ENCODE results near the gene CAPN10. TPM values are rescaled to one million over a fixed set of nuclear protein-coding genes. Genes with fewer than 3 reads are reported as not detected.
"Not testable (repeated sequence)": the region's sequence is repeated elsewhere in the genome, so short reads cannot be mapped to it uniquely, and the experiment has no call there.

The CAPN10 gene
- total RNA-seq, 4 donors from 2014 or later = 28.0 to 66.3 (median 54.8) TPM

DNA sequence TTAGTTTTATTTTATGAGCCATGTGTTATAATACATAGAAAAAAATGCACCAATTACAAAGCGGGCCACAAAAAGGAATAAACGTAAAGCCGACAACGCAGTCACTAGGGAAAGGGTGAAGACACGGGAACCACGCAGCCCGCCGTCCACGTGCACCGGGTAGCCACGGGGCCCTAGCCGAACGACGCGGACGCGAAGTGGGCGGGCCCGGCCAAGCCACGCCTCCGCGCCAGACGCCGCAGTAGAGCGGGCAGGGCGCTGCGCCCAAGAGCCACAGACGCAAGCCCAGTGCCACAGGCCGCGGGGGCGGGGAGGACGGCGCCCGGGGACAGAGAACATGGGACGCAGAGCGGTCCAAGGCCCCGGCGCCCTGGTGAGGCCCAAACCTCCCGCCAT, 26.5 kb upstream of the CAPN10 start, which contains the start of gene DUSP28:
Gene DUSP28, plus strand, starts transcription at position 274 of the 396 bp plus-strand sequence. CDS start 328 bp downstream, outside the sequence.
- TF ChIP-seq EP300 (IDR thresholded peaks at IDR 0.05) (peak; percentile 11 to 94), POLR2A (IDR thresholded peaks at IDR 0.05) (peak; percentile 80 to 85)
- TF ChIP-seq, protein P1, sequence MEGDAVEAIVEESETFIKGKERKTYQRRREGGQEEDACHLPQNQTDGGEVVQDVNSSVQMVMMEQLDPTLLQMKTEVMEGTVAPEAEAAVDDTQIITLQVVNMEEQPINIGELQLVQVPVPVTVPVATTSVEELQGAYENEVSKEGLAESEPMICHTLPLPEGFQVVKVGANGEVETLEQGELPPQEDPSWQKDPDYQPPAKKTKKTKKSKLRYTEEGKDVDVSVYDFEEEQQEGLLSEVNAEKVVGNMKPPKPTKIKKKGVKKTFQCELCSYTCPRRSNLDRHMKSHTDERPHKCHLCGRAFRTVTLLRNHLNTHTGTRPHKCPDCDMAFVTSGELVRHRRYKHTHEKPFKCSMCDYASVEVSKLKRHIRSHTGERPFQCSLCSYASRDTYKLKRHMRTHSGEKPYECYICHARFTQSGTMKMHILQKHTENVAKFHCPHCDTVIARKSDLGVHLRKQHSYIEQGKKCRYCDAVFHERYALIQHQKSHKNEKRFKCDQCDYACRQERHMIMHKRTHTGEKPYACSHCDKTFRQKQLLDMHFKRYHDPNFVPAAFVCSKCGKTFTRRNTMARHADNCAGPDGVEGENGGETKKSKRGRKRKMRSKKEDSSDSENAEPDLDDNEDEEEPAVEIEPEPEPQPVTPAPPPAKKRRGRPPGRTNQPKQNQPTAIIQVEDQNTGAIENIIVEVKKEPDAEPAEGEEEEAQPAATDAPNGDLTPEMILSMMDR (IDR thresholded peaks at IDR 0.05) = no peak
- 1% methylated on average over 24 to 39 of the region's 39 CpGs for WGBS, 2 donors
- peaks cover 0 to 3% (median 0%) of the 10 kb centered on the region in 3 donors for H3K36me3 ChIP-seq
- no peaks in the 10 kb centered on the region for H3K27me3 ChIP-seq
- H3K27ac ChIP-seq = peak within 1 kb of the TSS; percentile 100
- H3K9me3 ChIP-seq = no peaks in the 10 kb centered on the region
- peak within 1 kb of the TSS; percentile 83 to 100 (median 94) for H3K4me3 ChIP-seq
- peaks cover 0 to 74% (median 42%) of the 10 kb centered on the region in 4 donors for H3K4me1 ChIP-seq
- DNase-seq (ENCODE audit: low spot score in 2 of 2) = peak; percentile 80 to 82

- H3K4me1 ChIP-seq = peaks cover 0 to 80% (median 47%) of the 10 kb centered on the region in 4 donors
- H3K4me3 ChIP-seq = peak overlapping the region; percentile 83 to 100 (median 94)
- peak; percentile 100 for DNase-seq (ENCODE audit: low spot score in 2 of 2)
- H3K36me3 ChIP-seq = no peaks in the 10 kb centered on the region
- WGBS, 2 donors = 1 to 3% methylated on average over 5 to 55 of the region's 101 CpGs
- no peaks in the 10 kb centered on the region for H3K9me3 ChIP-seq
- no peaks in the 10 kb centered on the region for H3K27me3 ChIP-seq
- peak overlapping the region; percentile 100 for H3K27ac ChIP-seq
- TF ChIP-seq, protein P1 (IDR thresholded peaks at IDR 0.05) = peak in 2 of 5 experiments; percentile 28 to 35
- TF ChIP-seq POLR2A (IDR thresholded peaks at IDR 0.05) = peak; percentile 59 to 81
- TF ChIP-seq EP300 (IDR thresholded peaks at IDR 0.05) = peak; percentile 29 to 84
These were observed 25.8 kb upstream of the CAPN10 start for GRCh38 chr2:240560480-240561324.

DNA sequence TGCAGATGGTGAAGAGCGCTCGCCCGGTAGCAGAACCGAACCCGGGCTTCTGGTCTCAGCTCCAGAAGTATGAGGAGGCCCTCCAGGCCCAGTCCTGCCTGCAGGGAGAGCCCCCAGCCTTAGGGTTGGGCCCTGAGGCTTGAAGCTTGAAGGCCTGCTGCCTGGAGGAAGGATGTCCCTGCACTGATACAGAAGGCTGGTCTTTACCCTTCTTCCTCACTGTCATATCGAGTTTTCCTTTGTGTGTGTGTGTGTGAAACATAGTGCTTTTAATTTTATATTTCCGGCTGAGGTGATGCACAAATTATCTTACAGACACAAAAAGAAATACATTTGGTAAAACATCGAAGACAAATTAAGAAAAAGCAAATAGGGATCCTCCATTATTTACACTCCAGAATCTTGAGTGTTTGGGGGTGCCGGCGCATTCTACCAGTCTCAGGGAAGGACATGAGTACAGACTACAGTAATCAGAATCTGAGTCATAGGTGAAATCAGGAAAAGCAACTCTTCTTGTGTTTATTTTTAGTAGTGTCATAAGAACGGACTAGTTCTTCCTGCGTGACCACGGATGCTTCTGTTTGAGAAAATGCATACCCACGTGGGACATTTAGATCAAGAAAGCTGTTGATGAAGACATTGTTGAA, 25.1 kb upstream of the CAPN10 start:
- no peak for DNase-seq (ENCODE audit: low spot score in 2 of 2)
- Histone ChIP-seq H3K4me3 (peak overlapping the region; percentile 49 to 100 (median 87)), H3K4me1 (peaks cover 0 to 87% (median 53%) of the 10 kb centered on the region in 4 donors), H3K27me3 (no peaks in the 10 kb centered on the region), H3K36me3 (no peaks in the 10 kb centered on the region), H3K9me3 (no peaks in the 10 kb centered on the region), H3K27ac (peak overlapping the region; percentile 9 to 100 (median 100))
- TF ChIP-seq, protein P1 (IDR thresholded peaks at IDR 0.05) = peak in 3 of 5 experiments; percentile 3 to 64 (median 61)
- TF ChIP-seq POLR2A (IDR thresholded peaks at IDR 0.05) = no peak
- TF ChIP-seq EP300 (IDR thresholded peaks at IDR 0.05) = no peak
- 44 to 48% methylated on average over 9 to 10 of the region's 14 CpGs for WGBS, 2 donors

GRCh38 chr2:240563231-240563630, 23.3 kb upstream of the CAPN10 start:
- not testable (repeated sequence) for H3K27me3 ChIP-seq; H3K4me3 ChIP-seq; H3K27ac ChIP-seq; H3K9me3 ChIP-seq; H3K36me3 ChIP-seq; DNase-seq (ENCODE audit: low spot score in 2 of 2)
- peaks cover 5 to 83% (median 50%) of the 10 kb centered on the region in 4 donors for H3K4me1 ChIP-seq
- WGBS, 2 donors = 92 to 96% methylated on average over 17 of the region's 17 CpGs

DNA sequence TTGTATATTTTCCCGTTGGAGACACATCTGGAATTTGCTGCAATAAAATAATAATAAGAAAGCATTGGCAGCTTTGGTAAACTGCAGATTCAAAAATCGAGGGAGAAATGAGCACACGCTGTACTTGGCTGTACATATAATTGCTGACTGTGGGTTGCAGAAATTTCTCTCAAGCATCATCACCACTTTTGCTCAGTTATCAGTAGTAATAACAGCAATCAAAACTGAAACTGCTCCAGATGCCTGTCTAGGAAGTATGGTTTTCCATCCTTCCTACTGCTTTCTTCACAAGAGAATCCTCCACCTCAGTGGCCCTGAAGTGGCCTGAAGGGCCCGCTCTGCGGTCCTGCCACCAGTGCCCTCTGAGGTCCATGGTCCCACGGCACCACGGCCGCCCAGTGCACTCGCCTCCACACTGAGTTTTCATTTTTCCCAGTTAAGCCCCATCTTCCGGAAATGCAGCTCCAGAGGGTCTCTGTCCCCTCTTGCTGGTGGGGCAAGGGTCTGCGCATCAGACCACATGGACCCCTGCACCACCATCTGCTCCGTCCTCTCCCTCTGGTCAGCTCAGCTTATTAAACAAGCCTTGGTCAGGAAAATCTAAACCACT, 22.5 kb upstream of the CAPN10 start:
- H3K9me3 ChIP-seq = no peaks in the 10 kb centered on the region
- peak overlapping the region in 1 of 4 donors; percentile 61 for H3K27ac ChIP-seq
- 88 to 90% methylated on average over 12 of the region's 12 CpGs for WGBS, 2 donors
- H3K27me3 ChIP-seq = no peaks in the 10 kb centered on the region
- DNase-seq (ENCODE audit: low spot score in 2 of 2) = no peak
- TF ChIP-seq, protein P1 (IDR thresholded peaks at IDR 0.05) = no peak
- TF ChIP-seq POLR2A (IDR thresholded peaks at IDR 0.05) (no peak), EP300 (IDR thresholded peaks at IDR 0.05) (no peak)
- H3K4me3 ChIP-seq = no peak overlapping the region
- peaks cover 5 to 76% (median 45%) of the 10 kb centered on the region in 4 donors for H3K4me1 ChIP-seq
- H3K36me3 ChIP-seq = no peaks in the 10 kb centered on the region

Data from tibial nerve (tissue), 4 donors.